Left lung (tissue), 10 donors: ENCODE data around the gene KLLN. TPM values are rescaled to one million over a fixed set of nuclear protein-coding genes. Genes with fewer than 3 reads are reported as not detected.
"Not testable (repeated sequence)": the region's sequence is repeated elsewhere in the genome, so short reads cannot be mapped to it uniquely, and the experiment has no call there.

ENCODE experiments used
- ATAC-seq: fragments of 200-7000 bp; cut with Tn5 transposase; one replicate; pipeline ENCODE4 v1.9.1; 2020; ENCODE audit warnings: moderate library complexity
- DNase-seq, 4 donors: peaks; one replicate each; pipeline ENCODE4 v3.0.0-alpha.2; 2013 to 2020
- H3K27ac ChIP-seq, 2 donors: fragments of 200-600 bp; sonication (generic) in 1 of 2; one replicate each; pipeline versions ENCODE4 v1.5.0 to v1.8.0; 2020 to 2021
- H3K27me3 ChIP-seq, 2 donors: fragments of 200-600 bp; sonication (generic) in 1 of 2; one replicate each; pipeline versions ENCODE4 v1.5.0 to v1.8.0; 2020 to 2021
- H3K36me3 ChIP-seq, 2 donors: fragments of 200-600 bp; sonication (generic) in 1 of 2; one replicate each; pipeline versions ENCODE4 v1.5.0 to v1.8.0; 2020 to 2021
- H3K4me1 ChIP-seq, 2 donors: fragments of 200-600 bp; one replicate each; pipeline ENCODE4 v1.8.0; 2021
- H3K4me3 ChIP-seq, 2 donors: fragments of 200-600 bp; sonication (generic) in 1 of 2; one replicate each; pipeline versions ENCODE4 v1.5.0 to v1.8.0; 2020 to 2021; ENCODE audit warnings: mild to moderate bottlenecking in 1 of 2
- H3K9me3 ChIP-seq, 2 donors: fragments of 200-600 bp; sonication (generic) in 1 of 2; one replicate each; pipeline versions ENCODE4 v1.5.0 to v1.8.0; 2020 to 2021
- CTCF ChIP-seq, 2 donors: fragments of 200-600 bp; sonication (generic) in 1 of 2; IDR thresholded peaks; one replicate each; pipeline versions ENCODE4 v1.5.0 to v1.8.0; 2021; ENCODE audit warnings: antibody characterized with exemption in 2 of 2
- intact Hi-C, 2 donors: fragments of 100-400 bp; cut with DNase I; formaldehyde crosslinking; loops; one replicate each; pipeline versions ENCODE4 v1.11.2 to v1.14.2; 2022
- polyA plus RNA-seq, 6 donors: library from polyadenylated mRNA; unstranded; fragments of 120-200 nt; gene quantifications; one replicate each; pipeline ENCODE4 v1.2.1, GENCODE V29; 2013; ENCODE audit not compliant: insufficient read length in 6 of 6
- total RNA-seq, 2 donors: library from RNA; stranded (reverse); fragmentation: NEBNext Ultra II Directional; extraction: Animal tissue kit (Norgen Biotek cat#: 25700); gene quantifications; one replicate each; pipeline ENCODE4 v1.2.1, GENCODE V29; 2021
- donor health status: DM: no; HTN: yes; CAD: no.
- donor health status: DM: no; HTN: no; CAD: no.

Gene KLLN
- total and polyA plus RNA-seq, 8 donors: 0.58 to 1.5 (median 1.2) TPM

GRCh38 chr10:87838650-87839049 is 24.7 kb downstream of the KLLN start:
- intact Hi-C loops: no loop called here
- no peak for TF ChIP-seq CTCF (IDR thresholded peaks at IDR 0.05)
- DNase-seq (no peak), ATAC-seq (no peak)
- Histone ChIP-seq H3K4me3 (no peak overlapping the region), H3K27me3 (no peaks in the 10 kb centered on the region), H3K27ac (no peak overlapping the region), H3K9me3 (no peaks in the 10 kb centered on the region), H3K4me1 (no peaks in the 10 kb centered on the region), H3K36me3 (no peaks in the 10 kb centered on the region)

GRCh38 chr10:87837445-87837844 is 25.9 kb downstream of the KLLN start:
- H3K36me3 ChIP-seq: no peaks in the 10 kb centered on the region
- H3K27ac ChIP-seq: no peak overlapping the region
- peak; percentile 10 for ATAC-seq
- intact Hi-C loops: no loop called here
- no peaks in the 10 kb centered on the region for H3K4me1 ChIP-seq
- H3K9me3 ChIP-seq: no peaks in the 10 kb centered on the region
- no peak for DNase-seq
- H3K4me3 ChIP-seq: no peak overlapping the region
- TF ChIP-seq CTCF (IDR thresholded peaks at IDR 0.05): no peak
- H3K27me3 ChIP-seq: no peaks in the 10 kb centered on the region

- DNase-seq (no peak), ATAC-seq (no peak)
- no peaks in the 10 kb centered on the region for H3K4me1 ChIP-seq
- no peaks in the 10 kb centered on the region for H3K9me3 ChIP-seq
- H3K4me3 ChIP-seq: no peak overlapping the region
- no peak overlapping the region for H3K27ac ChIP-seq
- no peak for TF ChIP-seq CTCF (IDR thresholded peaks at IDR 0.05)
- H3K36me3 ChIP-seq: no peaks in the 10 kb centered on the region
- no peaks in the 10 kb centered on the region for H3K27me3 ChIP-seq
- intact Hi-C loops: no loop called here
These were observed 27.2 kb downstream of the KLLN start for GRCh38 chr10:87836098-87836497.

- Histone ChIP-seq H3K36me3 (no peaks in the 10 kb centered on the region), H3K4me1 (no peaks in the 10 kb centered on the region), H3K9me3 (no peaks in the 10 kb centered on the region), H3K27ac (no peak overlapping the region), H3K4me3 (no peak overlapping the region), H3K27me3 (no peaks in the 10 kb centered on the region)
- ATAC-seq: no peak
- intact Hi-C loops: no loop called here
- TF ChIP-seq CTCF (IDR thresholded peaks at IDR 0.05): no peak
- DNase-seq: no peak
These were observed 33.2 kb downstream of the KLLN start for GRCh38 chr10:87829986-87830729.

- ATAC-seq, H3K9me3 ChIP-seq, DNase-seq, H3K36me3 ChIP-seq, H3K4me3 ChIP-seq, H3K27ac ChIP-seq, H3K4me1 ChIP-seq, intact Hi-C loops, H3K27me3 ChIP-seq: not testable (repeated sequence)
These were observed 34.3 kb downstream of the KLLN start for GRCh38 chr10:87829051-87829450.

- no peak for TF ChIP-seq CTCF (IDR thresholded peaks at IDR 0.05)
- ATAC-seq: no peak
These were observed 35.7 kb downstream of the KLLN start for GRCh38 chr10:87827681-87828080.

More at GRCh38 chr10:87827681-87828080, 35.7 kb downstream of the KLLN start:
- H3K36me3 ChIP-seq: no peaks in the 10 kb centered on the region
- no peaks in the 10 kb centered on the region for H3K4me1 ChIP-seq
- no peak overlapping the region for H3K27ac ChIP-seq
- no peaks in the 10 kb centered on the region for H3K9me3 ChIP-seq
- no peak for DNase-seq
- intact Hi-C loops: no loop called here
- no peaks in the 10 kb centered on the region for H3K27me3 ChIP-seq
- no peak overlapping the region for H3K4me3 ChIP-seq
